GM12878 (cell line): ENCODE measurements around the gene MRPS27. TPM values are rescaled to one million over a fixed set of nuclear protein-coding genes. Genes with fewer than 3 reads are reported as not detected.

Experiments used
- ATAC-seq: fragments of 200-7000 bp; cut with Tn5 transposase; 3 replicates; pipeline ENCODE4 v1.9.1; 2020; ENCODE audit warnings: mild to moderate bottlenecking, moderate library complexity
- BruUV-seq: library from RNA; stranded (reverse); fragments of 400-500 nt; replicated peaks from 2 replicates; lab custom pipeline; 2021; lab: Mats Ljungman, UMichigan
- CTCF ChIA-PET: fragments of 300-600 bp; sonication (Branson Sonifier 250); formaldehyde crosslinking; extraction: SDS; loops from one replicate; lab custom pipeline; 2021; ENCODE audit warnings: inconsistent platforms; lab: Yijun Ruan, JAX
- POLR2A ChIA-PET: fragments of 350-600 bp; formaldehyde crosslinking; extraction: SDS; loops from one replicate; lab custom pipeline; 2021; ENCODE audit warnings: inconsistent platforms; lab: Charles Lee
- RAD21 ChIA-PET: fragments of 300-600 bp; sonication (Branson Sonifier 250); formaldehyde crosslinking; loops from one replicate; lab custom pipeline; 2023; ENCODE audit warnings: antibody characterized with exemption; ENCODE audit not compliant: unreplicated experiment; lab: Charles Lee
- SMC1A ChIA-PET: fragments of 300-600 bp; sonication (Branson Sonifier 250); formaldehyde crosslinking; loops from one replicate; lab custom pipeline; 2023; ENCODE audit not compliant: unreplicated experiment, uncharacterized antibody; lab: Charles Lee
- DNase-seq: peaks from one replicate; pipeline ENCODE4 v3.0.0-alpha.2; 2011; ENCODE audit warnings: low read depth, low spot score
- FAIRE-seq: peaks from 3 replicates; lab custom pipeline; 2011; peaks lifted over from hg19 to GRCh38; lab: Jason Lieb, UNC
- H2AFZ ChIP-seq: 2 replicates; pipeline ENCODE4 v1.6.0; 2011; ENCODE audit warnings: low read depth, low read length, control low read depth; ENCODE audit not compliant: control insufficient read depth
- H3K27ac ChIP-seq: 2 replicates; pipeline ENCODE4 v1.5.1; 2011; ENCODE audit warnings: control low read depth; ENCODE audit not compliant: control insufficient read depth, insufficient read depth
- H3K27me3 ChIP-seq, 2 experiments: replicated peaks in 1 of 2; 2 replicates each; pipeline versions ENCODE4 v1.6.0 to v1.6.1; 2011; ENCODE audit warnings: low read length in 1 of 2; ENCODE audit not compliant: control insufficient read depth in 2 of 2, insufficient read depth in 2 of 2
- H3K36me3 ChIP-seq, 2 experiments: 2 replicates each; pipeline ENCODE4 v1.5.1; 2011; ENCODE audit warnings: low read length in 1 of 2; ENCODE audit not compliant: control insufficient read depth in 2 of 2, insufficient read depth in 2 of 2
- H3K4me1 ChIP-seq: 2 replicates; pipeline ENCODE4 v1.6.1; 2011; ENCODE audit warnings: mild to moderate bottlenecking, low read length, moderate library complexity, mixed read lengths; ENCODE audit not compliant: control insufficient read depth, insufficient read depth
- H3K4me2 ChIP-seq: 2 replicates; pipeline ENCODE4 v1.6.0; 2011; ENCODE audit warnings: control low read depth; ENCODE audit not compliant: control insufficient read depth, insufficient read depth
- H3K4me3 ChIP-seq: fragments of 200-600 bp; sonication (generic); 2 replicates; pipeline ENCODE4 v1.5.1; 2016
- H3K79me2 ChIP-seq: 2 replicates; pipeline ENCODE4 v1.6.0; 2011; ENCODE audit warnings: low read length; ENCODE audit not compliant: control insufficient read depth, insufficient read depth
- H3K9ac ChIP-seq: 2 replicates; pipeline ENCODE4 v1.8.0; 2011; ENCODE audit warnings: low read length, control low read depth, mixed read lengths; ENCODE audit not compliant: control insufficient read depth, insufficient read depth
- H3K9me3 ChIP-seq: replicated peaks from 3 replicates; pipeline ENCODE4 v1.5.1; 2011; ENCODE audit warnings: mild to moderate bottlenecking, low read length; ENCODE audit not compliant: control insufficient read depth, insufficient read depth
- H4K20me1 ChIP-seq: 2 replicates; pipeline ENCODE4 v1.6.0; 2011; ENCODE audit not compliant: control insufficient read depth, insufficient read depth
- CREB1 ChIP-seq: IDR thresholded peaks from 2 replicates; pipeline ENCODE4 v1.6.1; 2012; ENCODE audit warnings: low read depth, mild to moderate bottlenecking, inconsistent platforms
- FOS ChIP-seq: IDR thresholded peaks from 3 replicates; pipeline ENCODE4 v1.6.1; 2011; ENCODE audit warnings: borderline replicate concordance; ENCODE audit not compliant: insufficient read length; ENCODE audit errors: extremely low read depth
- HDAC6 ChIP-seq: fragments of 200-600 bp; sonication (generic); IDR thresholded peaks from one replicate; pipeline ENCODE4 v1.8.0; 2017; ENCODE audit warnings: antibody characterized with exemption; ENCODE audit not compliant: unreplicated experiment
- MEF2A ChIP-seq: IDR thresholded peaks from 2 replicates; pipeline ENCODE4 v1.6.1; 2011; ENCODE audit warnings: low read depth, mild to moderate bottlenecking, low read length, moderate library complexity; ENCODE audit not compliant: insufficient read depth
- MXI1 ChIP-seq: fragments of 150-350 bp; IDR thresholded peaks from 2 replicates; pipeline ENCODE4 v1.6.1; 2011; ENCODE audit warnings: low read depth, mild to moderate bottlenecking, inconsistent platforms, low read length, improper control_type of control experiment
- NFYB ChIP-seq: IDR thresholded peaks from 2 replicates; pipeline ENCODE4 v1.6.1; 2011; ENCODE audit warnings: low read depth, mild to moderate bottlenecking, low read length, improper control_type of control experiment, moderate library complexity; ENCODE audit not compliant: insufficient read depth
- SIN3A ChIP-seq: IDR thresholded peaks from 2 replicates; pipeline ENCODE4 v1.6.1; 2012; ENCODE audit warnings: low read depth, low read length, improper control_type of control experiment
- SMAD1 ChIP-seq: fragments of 450-650 bp; IDR thresholded peaks from 2 replicates; pipeline ENCODE4 v1.6.1; 2018; ENCODE audit warnings: mild to moderate bottlenecking, low read depth; ENCODE audit not compliant: partially characterized antibody
- SRF ChIP-seq, 2 experiments: IDR thresholded peaks; 2 replicates each; pipeline ENCODE4 v1.6.1; 2011; ENCODE audit warnings: low read depth in 2 of 2, low read length in 2 of 2, mild to moderate bottlenecking in 1 of 2, moderate library complexity in 1 of 2
- USF2 ChIP-seq: IDR thresholded peaks from 2 replicates; pipeline ENCODE4 v1.6.1; 2011; ENCODE audit warnings: low read depth, low read length, improper control_type of control experiment, borderline replicate concordance
- in situ Hi-C: fragments of 300-500 bp; cut with MboI; formaldehyde crosslinking; loops from 9 replicates; pipeline ENCODE4 v1.14.3; 2018; ENCODE audit warnings: mixed read lengths
- intact Hi-C: fragments of 100-400 bp; cut with micrococcal nuclease; formaldehyde crosslinking; loops from one replicate; pipeline ENCODE4 v1.14.2; 2022; ENCODE audit not compliant: unreplicated experiment
- polyA plus RNA-seq, 11 experiments: library from polyadenylated mRNA; depleted of rRNA in 4 of 11; unstranded in 6 of 11; stranded (reverse) in 5 of 11; fragments of >200 nt; fragmentation: Nextera tagmentation in 4 of 11; fragmentation: Illumina TruSeq in 1 of 11; extraction: Ambion mirVana in 4 of 11; extraction: Trizol in 1 of 11; gene quantifications; 1 replicate in 1 of 11; 2 replicates in 10 of 11; pipeline versions ENCODE4 v1.2.1 to v1.2.3, GENCODE V29; 2011 to 2016; ENCODE audit warnings: inconsistent platforms in 2 of 11, missing spikeins in 2 of 11, low read depth in 1 of 11
- total RNA-seq, 4 experiments: library from RNA; depleted of rRNA in 3 of 4; stranded (reverse); fragments of >200 nt in 3 of 4; fragmentation: Illumina TruSeq in 1 of 4; extraction: Trizol in 1 of 4; gene quantifications; 2 replicates each; pipeline versions ENCODE4 v1.2.1 to v1.2.3, GENCODE V29; 2013 to 2021
- TF ChIP-seq, protein P1 (sequence below): IDR thresholded peaks from 2 replicates; pipeline ENCODE4 v1.6.1; 2012; ENCODE audit warnings: low read depth, low read length, improper control_type of control experiment
- TF ChIP-seq, protein P2 (sequence below): fragments of 450-650 bp; formaldehyde crosslinking; IDR thresholded peaks from 2 replicates; pipeline ENCODE4 v1.4.0; 2022; ENCODE audit warnings: mild to moderate bottlenecking, moderate library complexity
- TF ChIP-seq, protein P3 (sequence below): fragments of 450-650 bp; formaldehyde crosslinking; IDR thresholded peaks from 2 replicates; pipeline ENCODE4 v1.5.0; 2022; ENCODE audit warnings: mild to moderate bottlenecking, missing genetic modification characterization
- TF ChIP-seq, protein P4 (sequence below): IDR thresholded peaks from 2 replicates; pipeline ENCODE4 v1.6.1; 2011; ENCODE audit warnings: borderline replicate concordance, low read depth, mild to moderate bottlenecking, moderate library complexity, low read length; ENCODE audit not compliant: insufficient read depth, poor library complexity, severe bottlenecking

The MRPS27 gene
- total and polyA plus RNA-seq, 10 of the 15 experiments (the other 5 are each of a cell fraction or from before 2014, with no cell fraction given): 61.0 to 128 (median 93.0) TPM

DNA sequence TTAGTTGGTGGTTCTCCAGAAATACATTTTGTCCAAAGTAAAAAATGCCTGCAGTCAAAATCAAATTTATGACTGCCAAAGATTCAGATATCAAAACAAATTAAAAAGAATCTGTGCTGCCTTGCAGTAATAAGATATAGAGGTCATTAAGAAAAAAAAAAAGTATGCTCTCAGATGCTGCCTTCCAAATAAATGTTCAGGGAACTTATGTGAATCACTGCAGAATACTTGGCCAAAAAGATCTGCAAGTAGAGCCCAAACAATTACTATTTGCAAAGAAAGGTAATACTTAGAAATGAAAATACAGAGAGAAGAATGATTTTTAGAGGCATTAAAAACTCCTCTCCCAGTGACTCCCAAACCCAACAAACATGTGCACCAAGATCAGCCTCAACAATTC is 52.4 kb downstream of the MRPS27 start:
- no peak for ATAC-seq
- H2AFZ ChIP-seq: no peak overlapping the region
- FAIRE-seq: no peak
- ChIA-PET RAD21 (interaction anchor here (1.7 to 2.4 kb wide), 2 partner anchors 40 to 129 kb away, joined by 5 to 7 read pairs; no protein-coding TSS in a partner anchor), POLR2A (interaction anchor here (1.0 kb wide), 1 partner anchor 16 kb away, joined by 3 read pairs; no protein-coding TSS in a partner anchor), SMC1A (interaction anchor here (1.0 to 1.6 kb wide), 3 partner anchors 10 to 30 kb away, joined by 3 to 6 read pairs (median 6); no protein-coding TSS in a partner anchor), CTCF (interaction anchor here (1.0 to 7.1 kb wide), 14 partner anchors 9 to 490 kb away, joined by 3 to 59 read pairs (median 5); no protein-coding TSS in a partner anchor)
- H3K4me2 ChIP-seq: no peak overlapping the region
- no peak overlapping the region for H3K9ac ChIP-seq
- H3K4me1 ChIP-seq: no peaks in the 10 kb centered on the region
- in situ Hi-C loops (no loop called here), intact Hi-C loops (loop anchor here (5.0 kb wide), 1 partner anchor 130 kb away; no protein-coding TSS in a partner anchor)
- H3K4me3 ChIP-seq: no peak overlapping the region
- no peak for DNase-seq
- no peaks in the 10 kb centered on the region; the same call in 1 of the 2 replicates for H3K79me2 ChIP-seq
- H3K36me3 ChIP-seq: peaks cover 0 to 9% of the 10 kb centered on the region in 2 experiments; a peak in 2 of 4 replicates
- H3K27me3 ChIP-seq: no peaks in the 10 kb centered on the region
- H3K9me3 ChIP-seq: no peaks in the 10 kb centered on the region
- no peak overlapping the region for H3K27ac ChIP-seq
- H4K20me1 ChIP-seq: no peaks in the 10 kb centered on the region
- BruUV-seq: no TSS peak
- no peak for TF ChIP-seq SMAD1
- no peak for TF ChIP-seq MEF2A
- TF ChIP-seq, protein P1, sequence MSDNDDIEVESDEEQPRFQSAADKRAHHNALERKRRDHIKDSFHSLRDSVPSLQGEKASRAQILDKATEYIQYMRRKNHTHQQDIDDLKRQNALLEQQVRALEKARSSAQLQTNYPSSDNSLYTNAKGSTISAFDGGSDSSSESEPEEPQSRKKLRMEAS: no peak
- TF ChIP-seq CREB1: no peak
- no peak for TF ChIP-seq FOS
- TF ChIP-seq, protein P2, sequence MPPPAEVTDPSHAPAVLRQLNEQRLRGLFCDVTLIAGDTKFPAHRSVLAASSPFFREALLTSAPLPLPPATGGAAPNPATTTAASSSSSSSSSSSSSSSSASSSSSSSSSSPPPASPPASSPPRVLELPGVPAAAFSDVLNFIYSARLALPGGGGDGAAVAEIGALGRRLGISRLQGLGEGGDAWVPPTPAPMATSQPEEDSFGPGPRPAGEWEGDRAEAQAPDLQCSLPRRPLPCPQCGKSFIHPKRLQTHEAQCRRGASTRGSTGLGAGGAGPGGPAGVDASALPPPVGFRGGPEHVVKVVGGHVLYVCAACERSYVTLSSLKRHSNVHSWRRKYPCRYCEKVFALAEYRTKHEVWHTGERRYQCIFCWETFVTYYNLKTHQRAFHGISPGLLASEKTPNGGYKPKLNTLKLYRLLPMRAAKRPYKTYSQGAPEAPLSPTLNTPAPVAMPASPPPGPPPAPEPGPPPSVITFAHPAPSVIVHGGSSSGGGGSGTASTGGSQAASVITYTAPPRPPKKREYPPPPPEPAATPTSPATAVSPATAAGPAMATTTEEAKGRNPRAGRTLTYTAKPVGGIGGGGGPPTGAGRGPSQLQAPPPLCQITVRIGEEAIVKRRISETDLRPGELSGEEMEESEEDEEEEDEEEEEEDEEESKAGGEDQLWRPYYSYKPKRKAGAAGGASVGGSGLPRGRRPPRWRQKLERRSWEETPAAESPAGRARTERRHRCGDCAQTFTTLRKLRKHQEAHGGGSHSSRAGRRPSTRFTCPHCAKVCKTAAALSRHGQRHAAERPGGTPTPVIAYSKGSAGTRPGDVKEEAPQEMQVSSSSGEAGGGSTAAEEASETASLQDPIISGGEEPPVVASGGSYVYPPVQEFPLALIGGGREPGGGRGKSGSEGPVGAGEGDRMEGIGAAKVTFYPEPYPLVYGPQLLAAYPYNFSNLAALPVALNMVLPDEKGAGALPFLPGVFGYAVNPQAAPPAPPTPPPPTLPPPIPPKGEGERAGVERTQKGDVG (CRISPR knock-in tag): no peak
- no peak for TF ChIP-seq HDAC6
- no peak for TF ChIP-seq NFYB
- no peak for TF ChIP-seq MXI1
- TF ChIP-seq, protein P3, sequence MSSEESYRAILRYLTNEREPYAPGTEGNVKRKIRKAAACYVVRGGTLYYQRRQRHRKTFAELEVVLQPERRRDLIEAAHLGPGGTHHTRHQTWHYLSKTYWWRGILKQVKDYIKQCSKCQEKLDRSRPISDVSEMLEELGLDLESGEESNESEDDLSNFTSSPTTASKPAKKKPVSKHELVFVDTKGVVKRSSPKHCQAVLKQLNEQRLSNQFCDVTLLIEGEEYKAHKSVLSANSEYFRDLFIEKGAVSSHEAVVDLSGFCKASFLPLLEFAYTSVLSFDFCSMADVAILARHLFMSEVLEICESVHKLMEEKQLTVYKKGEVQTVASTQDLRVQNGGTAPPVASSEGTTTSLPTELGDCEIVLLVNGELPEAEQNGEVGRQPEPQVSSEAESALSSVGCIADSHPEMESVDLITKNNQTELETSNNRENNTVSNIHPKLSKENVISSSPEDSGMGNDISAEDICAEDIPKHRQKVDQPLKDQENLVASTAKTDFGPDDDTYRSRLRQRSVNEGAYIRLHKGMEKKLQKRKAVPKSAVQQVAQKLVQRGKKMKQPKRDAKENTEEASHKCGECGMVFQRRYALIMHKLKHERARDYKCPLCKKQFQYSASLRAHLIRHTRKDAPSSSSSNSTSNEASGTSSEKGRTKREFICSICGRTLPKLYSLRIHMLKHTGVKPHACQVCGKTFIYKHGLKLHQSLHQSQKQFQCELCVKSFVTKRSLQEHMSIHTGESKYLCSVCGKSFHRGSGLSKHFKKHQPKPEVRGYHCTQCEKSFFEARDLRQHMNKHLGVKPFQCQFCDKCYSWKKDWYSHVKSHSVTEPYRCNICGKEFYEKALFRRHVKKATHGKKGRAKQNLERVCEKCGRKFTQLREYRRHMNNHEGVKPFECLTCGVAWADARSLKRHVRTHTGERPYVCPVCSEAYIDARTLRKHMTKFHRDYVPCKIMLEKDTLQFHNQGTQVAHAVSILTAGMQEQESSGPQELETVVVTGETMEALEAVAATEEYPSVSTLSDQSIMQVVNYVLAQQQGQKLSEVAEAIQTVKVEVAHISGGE (CRISPR knock-in tag): no peak
- no peak for TF ChIP-seq USF2
- no peak for TF ChIP-seq SIN3A
- TF ChIP-seq, protein P4, sequence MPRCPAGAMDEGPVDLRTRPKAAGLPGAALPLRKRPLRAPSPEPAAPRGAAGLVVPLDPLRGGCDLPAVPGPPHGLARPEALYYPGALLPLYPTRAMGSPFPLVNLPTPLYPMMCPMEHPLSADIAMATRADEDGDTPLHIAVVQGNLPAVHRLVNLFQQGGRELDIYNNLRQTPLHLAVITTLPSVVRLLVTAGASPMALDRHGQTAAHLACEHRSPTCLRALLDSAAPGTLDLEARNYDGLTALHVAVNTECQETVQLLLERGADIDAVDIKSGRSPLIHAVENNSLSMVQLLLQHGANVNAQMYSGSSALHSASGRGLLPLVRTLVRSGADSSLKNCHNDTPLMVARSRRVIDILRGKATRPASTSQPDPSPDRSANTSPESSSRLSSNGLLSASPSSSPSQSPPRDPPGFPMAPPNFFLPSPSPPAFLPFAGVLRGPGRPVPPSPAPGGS: no peak
- TF ChIP-seq SRF (IDR thresholded peaks at IDR 0.05; ENCODE audit: low read depth in 2 of 2, low read length in 2 of 2): no peak
